Ascending aorta (tissue), 2 donors: ENCODE results near the gene CNTN5. TPM values are rescaled to one million over a fixed set of nuclear protein-coding genes. Genes with fewer than 3 reads are reported as not detected.

ENCODE experiments used
- DNase-seq, 2 donors: peaks; one replicate each; pipeline ENCODE4 v3.0.0-alpha.2; 2019; ENCODE audit warnings: low spot score in 2 of 2
- H3K27ac ChIP-seq, 2 donors: fragments of 200-600 bp; sonication (generic); one replicate each; pipeline ENCODE4 v1.5.1; 2016 to 2017; ENCODE audit warnings: mild to moderate bottlenecking in 1 of 2
- H3K27me3 ChIP-seq: fragments of 200-600 bp; sonication (generic); one replicate; pipeline ENCODE4 v1.5.1; 2017
- H3K36me3 ChIP-seq, 2 donors: fragments of 200-600 bp; sonication (generic); one replicate each; pipeline ENCODE4 v1.5.1; 2016
- H3K4me1 ChIP-seq, 2 donors: fragments of 200-600 bp; sonication (generic); one replicate each; pipeline ENCODE4 v1.5.1; 2016 to 2017; ENCODE audit warnings: mild to moderate bottlenecking in 1 of 2
- H3K4me3 ChIP-seq, 2 donors: fragments of 200-600 bp; sonication (generic); one replicate each; pipeline ENCODE4 v1.5.1; 2016 to 2017; ENCODE audit warnings: mild to moderate bottlenecking in 1 of 2
- H3K9me3 ChIP-seq, 2 donors: fragments of 200-600 bp; sonication (generic); one replicate each; pipeline ENCODE4 v1.5.1; 2016
- intact Hi-C: fragments of 100-400 bp; cut with DNase I; formaldehyde crosslinking; loops from one replicate; pipeline ENCODE4 v1.15.1; 2023
- total RNA-seq: library from RNA; depleted of rRNA; stranded (reverse); fragments of >200 nt; gene quantifications from one replicate; pipeline ENCODE4 v1.1.0, GENCODE V29; 2016
- TF ChIP-seq, protein P1 (sequence below), 3 experiments: fragments of 200-600 bp in 2 of 3; fragments of 450-650 bp in 1 of 3; sonication (generic) in 2 of 3; IDR thresholded peaks; one replicate each; pipeline ENCODE4 v1.5.1; 2016 to 2019; ENCODE audit warnings: antibody characterized with exemption in 3 of 3, mild to moderate bottlenecking in 1 of 3, moderate library complexity in 1 of 3

Gene CNTN5
- total RNA-seq, 1 donor from 2014 or later: 3.6 TPM

DNA sequence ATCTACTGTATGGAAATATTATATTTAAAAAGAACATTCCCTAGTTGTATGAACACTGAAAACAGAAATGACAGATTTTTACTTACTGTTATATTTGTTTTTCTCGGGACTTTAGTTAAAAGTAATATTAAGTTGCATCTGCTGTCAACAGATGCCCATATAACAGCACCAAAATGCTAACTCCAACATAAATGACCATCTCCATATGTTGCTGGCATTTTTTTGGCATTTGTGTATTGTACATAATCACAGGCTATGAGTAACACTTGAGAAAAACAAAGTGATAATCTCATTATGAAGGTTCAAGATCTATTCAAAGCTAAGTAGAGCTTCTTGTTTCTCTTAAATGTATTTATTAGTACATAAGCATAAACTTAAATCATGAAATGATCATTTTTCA, 172.0 kb downstream of the CNTN5 start:
- Histone ChIP-seq H3K4me3 (no peak overlapping the region), H3K4me1 (no peaks in the 10 kb centered on the region), H3K36me3 (no peaks in the 10 kb centered on the region), H3K27me3 (no peaks in the 10 kb centered on the region), H3K27ac (no peak overlapping the region), H3K9me3 (no peaks in the 10 kb centered on the region)
- TF ChIP-seq, protein P1, sequence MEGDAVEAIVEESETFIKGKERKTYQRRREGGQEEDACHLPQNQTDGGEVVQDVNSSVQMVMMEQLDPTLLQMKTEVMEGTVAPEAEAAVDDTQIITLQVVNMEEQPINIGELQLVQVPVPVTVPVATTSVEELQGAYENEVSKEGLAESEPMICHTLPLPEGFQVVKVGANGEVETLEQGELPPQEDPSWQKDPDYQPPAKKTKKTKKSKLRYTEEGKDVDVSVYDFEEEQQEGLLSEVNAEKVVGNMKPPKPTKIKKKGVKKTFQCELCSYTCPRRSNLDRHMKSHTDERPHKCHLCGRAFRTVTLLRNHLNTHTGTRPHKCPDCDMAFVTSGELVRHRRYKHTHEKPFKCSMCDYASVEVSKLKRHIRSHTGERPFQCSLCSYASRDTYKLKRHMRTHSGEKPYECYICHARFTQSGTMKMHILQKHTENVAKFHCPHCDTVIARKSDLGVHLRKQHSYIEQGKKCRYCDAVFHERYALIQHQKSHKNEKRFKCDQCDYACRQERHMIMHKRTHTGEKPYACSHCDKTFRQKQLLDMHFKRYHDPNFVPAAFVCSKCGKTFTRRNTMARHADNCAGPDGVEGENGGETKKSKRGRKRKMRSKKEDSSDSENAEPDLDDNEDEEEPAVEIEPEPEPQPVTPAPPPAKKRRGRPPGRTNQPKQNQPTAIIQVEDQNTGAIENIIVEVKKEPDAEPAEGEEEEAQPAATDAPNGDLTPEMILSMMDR (IDR thresholded peaks at IDR 0.05): no peak
- intact Hi-C loops: no loop called here
- DNase-seq: no peak

DNA sequence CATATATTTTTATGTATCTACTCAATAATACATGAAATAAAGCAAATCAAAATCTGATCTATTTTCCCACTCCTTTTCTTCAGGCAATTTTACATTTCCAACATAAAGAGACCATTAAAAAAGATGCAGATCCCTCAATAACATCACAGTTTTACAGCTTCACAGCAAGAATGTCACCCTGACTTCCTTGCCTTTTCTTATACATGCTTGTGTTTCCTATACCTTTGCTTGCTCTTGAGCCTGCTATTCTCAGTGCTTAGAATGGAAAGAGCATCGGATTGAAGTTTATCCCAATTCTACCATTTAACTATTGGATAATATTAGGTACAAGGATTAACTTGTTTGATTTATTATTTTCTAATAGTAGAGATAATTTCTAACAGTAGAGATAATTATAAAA, 176.7 kb downstream of the CNTN5 start:
- TF ChIP-seq, protein P1 (IDR thresholded peaks at IDR 0.05): no peak
- DNase-seq: no peak
- intact Hi-C loops: no loop called here

DNA sequence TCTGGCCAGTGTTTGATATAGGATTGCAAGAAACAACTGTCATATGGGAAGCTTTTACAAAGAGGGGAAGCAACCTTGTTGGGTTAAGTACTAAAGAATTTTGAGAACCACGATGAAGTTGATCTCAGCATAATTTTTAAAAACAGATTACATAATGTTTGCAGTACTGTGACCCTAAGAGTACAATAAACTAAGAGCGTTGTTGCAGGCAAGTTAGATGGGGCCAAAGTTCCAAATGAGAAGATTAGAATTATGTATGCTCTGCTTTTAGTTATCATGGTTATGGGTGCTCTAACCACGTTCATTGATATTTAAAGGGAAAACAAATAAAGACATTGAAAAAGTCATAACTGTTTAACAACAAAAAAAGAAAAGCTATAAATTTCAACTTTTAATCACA, 177.5 kb downstream of the CNTN5 start:
- Histone ChIP-seq H3K4me3 (no peak overlapping the region), H3K36me3 (no peaks in the 10 kb centered on the region), H3K27ac (no peak overlapping the region), H3K27me3 (no peaks in the 10 kb centered on the region), H3K4me1 (no peaks in the 10 kb centered on the region), H3K9me3 (no peaks in the 10 kb centered on the region)
- intact Hi-C loops: no loop called here
- TF ChIP-seq, protein P1 (IDR thresholded peaks at IDR 0.05): no peak
- no peak for DNase-seq

More for the DNA sequence above, 176.7 kb downstream of the CNTN5 start:
- Histone ChIP-seq H3K27ac (no peak overlapping the region), H3K9me3 (no peaks in the 10 kb centered on the region), H3K36me3 (no peaks in the 10 kb centered on the region), H3K4me3 (no peak overlapping the region), H3K4me1 (no peaks in the 10 kb centered on the region), H3K27me3 (no peaks in the 10 kb centered on the region)

DNA sequence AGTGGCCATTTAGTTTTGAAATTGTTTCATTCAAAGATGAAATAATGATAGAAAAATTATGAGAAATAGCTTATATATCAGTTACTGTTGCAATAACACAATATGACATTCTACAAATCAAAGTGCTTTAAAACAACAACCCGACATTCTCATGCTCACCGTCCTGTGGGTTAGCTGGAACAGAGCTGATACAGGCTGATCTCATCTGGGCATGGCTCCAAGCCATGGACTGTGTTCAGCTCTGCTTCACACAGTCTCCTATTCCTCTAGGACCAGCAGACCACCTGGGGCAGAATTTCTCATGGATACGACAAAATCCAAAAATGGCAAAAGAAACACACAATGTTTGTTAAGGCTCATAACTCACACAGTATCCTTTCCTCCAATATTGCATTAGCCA, 178.6 kb downstream of the CNTN5 start:
- H3K4me3 ChIP-seq: no peak overlapping the region
- TF ChIP-seq, protein P1 (IDR thresholded peaks at IDR 0.05): no peak
- H3K9me3 ChIP-seq: no peaks in the 10 kb centered on the region
- no peak for DNase-seq
- no peak overlapping the region for H3K27ac ChIP-seq
- intact Hi-C loops: no loop called here
- H3K4me1 ChIP-seq: no peaks in the 10 kb centered on the region
- no peaks in the 10 kb centered on the region for H3K27me3 ChIP-seq
- no peaks in the 10 kb centered on the region for H3K36me3 ChIP-seq

DNA sequence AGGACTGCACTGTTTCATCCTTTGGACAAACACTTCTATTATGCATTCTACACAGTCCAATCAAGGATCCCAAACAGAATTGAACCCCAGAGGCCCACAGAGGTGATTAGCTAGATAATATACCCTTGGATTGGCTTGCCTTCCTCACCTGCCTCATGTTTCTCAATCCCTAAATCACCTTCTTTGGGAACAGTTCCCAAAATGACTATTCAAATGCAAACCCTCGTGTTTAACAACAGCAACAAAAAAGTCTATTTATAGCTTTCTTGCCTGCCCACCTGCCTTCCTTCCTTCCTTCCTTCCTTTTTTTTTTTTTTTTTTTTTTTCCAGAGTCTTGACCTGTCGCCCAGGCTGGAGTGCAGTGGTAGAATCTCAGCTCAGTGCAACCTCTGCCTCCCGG, 180.0 kb downstream of the CNTN5 start:
- Histone ChIP-seq H3K4me1 (no peaks in the 10 kb centered on the region), H3K27me3 (no peaks in the 10 kb centered on the region), H3K36me3 (no peaks in the 10 kb centered on the region), H3K9me3 (no peaks in the 10 kb centered on the region), H3K4me3 (no peak overlapping the region), H3K27ac (no peak overlapping the region)
- intact Hi-C loops: no loop called here
- TF ChIP-seq, protein P1 (IDR thresholded peaks at IDR 0.05): no peak
- DNase-seq: no peak

DNA sequence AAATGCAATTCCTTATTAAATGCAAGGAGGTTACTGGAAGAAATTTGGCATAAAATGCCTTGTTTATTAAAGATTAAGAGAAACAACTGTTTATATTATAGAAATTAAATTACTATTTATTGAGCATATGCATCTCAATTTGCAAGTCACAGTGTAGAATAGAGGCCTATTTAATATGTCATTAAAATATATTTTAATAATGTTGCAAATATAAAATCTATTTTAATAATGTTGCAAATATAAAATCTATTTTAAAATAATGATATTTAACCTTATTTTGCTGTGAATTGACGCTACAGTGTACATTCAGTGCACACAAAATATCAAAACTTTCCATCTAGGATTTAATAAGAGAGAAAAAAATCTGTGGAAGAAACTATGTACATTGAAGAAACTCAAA, 188.1 kb downstream of the CNTN5 start:
- TF ChIP-seq, protein P1 (IDR thresholded peaks at IDR 0.05): no peak
- no peak overlapping the region for H3K4me3 ChIP-seq
- H3K36me3 ChIP-seq: no peaks in the 10 kb centered on the region
- no peaks in the 10 kb centered on the region for H3K27me3 ChIP-seq
- no peak for DNase-seq
- intact Hi-C loops: no loop called here
- H3K4me1 ChIP-seq: no peaks in the 10 kb centered on the region
- H3K27ac ChIP-seq: no peak overlapping the region
- no peaks in the 10 kb centered on the region for H3K9me3 ChIP-seq
